DOHH2 (cell line): ENCODE measurements around the gene TSPAN5.

Experiments
- CTCF ChIP-seq: fragments of 200-600 bp; sonication (generic); IDR thresholded peaks from one replicate; pipeline ENCODE4 v1.5.1; 2014; ENCODE audit warnings: antibody characterized with exemption, mild to moderate bottlenecking, low read depth, low read length; ENCODE audit not compliant: poor library complexity, severe bottlenecking
- EZH2phosphoT487 ChIP-seq: fragments of 200-600 bp; sonication (generic); IDR thresholded peaks from 2 replicates; pipeline ENCODE4 v1.6.1; 2017; ENCODE audit warnings: borderline replicate concordance, mild to moderate bottlenecking, antibody characterized with exemption, low read length, moderate library complexity, mixed read lengths

- no peak for TF ChIP-seq CTCF
- no peak for TF ChIP-seq EZH2phosphoT487
These were observed 25.3 kb downstream of the TSPAN5 start for GRCh38 chr4:98633159-98633558.
